Midbrain (tissue), 1 donor: ENCODE measurements around the gene UBE2E2.

Experiments used
- DNase-seq: peaks from one replicate; lab custom pipeline; 2025; lab: John Stamatoyannopoulos, UW

Gene UBE2E2

DNA sequence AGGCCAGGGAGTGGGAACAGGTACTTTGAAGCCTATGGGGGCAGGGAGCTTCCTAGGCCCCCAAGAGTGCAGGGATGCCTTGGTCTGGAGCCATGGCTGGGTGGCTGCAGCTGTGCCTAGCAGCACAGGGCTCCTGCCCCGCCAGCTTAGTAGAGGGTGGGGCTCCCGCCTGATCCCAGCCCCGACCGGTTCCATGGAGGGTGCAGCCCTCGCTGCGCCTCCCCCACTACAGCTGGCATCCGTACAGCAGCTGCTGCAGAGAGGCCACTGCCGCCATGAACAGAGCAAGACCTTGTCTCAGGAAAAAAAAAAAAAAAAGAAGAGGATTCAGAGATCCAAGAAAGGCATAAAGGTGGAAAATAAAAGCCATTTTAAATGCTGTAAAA lies 277.2 kb downstream of the UBE2E2 start:
- DNase-seq: peak; percentile 90

DNA sequence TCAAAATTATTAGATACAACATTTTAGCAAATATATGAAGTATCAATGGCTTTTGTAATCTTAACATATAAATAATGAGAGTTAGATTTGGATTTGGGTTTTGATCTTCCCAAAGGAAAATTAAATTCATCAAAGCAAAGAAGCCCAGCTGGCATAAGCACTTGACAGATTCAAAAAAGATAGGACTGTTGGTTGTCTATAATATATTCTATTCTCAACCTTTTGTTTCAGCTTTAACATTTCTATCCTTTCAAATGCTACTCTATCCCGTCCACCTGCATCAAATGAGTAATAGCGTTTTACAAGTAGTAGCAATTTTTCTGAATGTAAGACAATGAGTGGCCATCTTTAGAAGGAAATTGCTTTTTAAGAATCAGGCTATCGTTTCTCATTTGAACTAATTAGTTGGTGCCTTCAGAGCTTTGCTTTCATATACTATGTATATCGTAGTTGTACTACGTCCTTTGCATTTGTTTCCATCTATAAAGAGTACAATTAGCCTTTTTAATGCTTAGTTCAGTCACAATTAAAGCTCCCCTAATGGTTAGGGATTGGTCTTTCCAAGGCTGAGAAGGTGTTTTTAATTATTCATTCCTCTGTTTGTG lies 278.0 kb downstream of the UBE2E2 start:
- DNase-seq: peak; percentile 47

GRCh38 chr3:23481616-23482278 lies 278.6 kb downstream of the UBE2E2 start:
- DNase-seq: no peak

- DNase-seq: no peak
These were observed 281.3 kb downstream of the UBE2E2 start for GRCh38 chr3:23484386-23484785.

GRCh38 chr3:23485922-23486321 lies 282.8 kb downstream of the UBE2E2 start:
- DNase-seq: no peak

DNA sequence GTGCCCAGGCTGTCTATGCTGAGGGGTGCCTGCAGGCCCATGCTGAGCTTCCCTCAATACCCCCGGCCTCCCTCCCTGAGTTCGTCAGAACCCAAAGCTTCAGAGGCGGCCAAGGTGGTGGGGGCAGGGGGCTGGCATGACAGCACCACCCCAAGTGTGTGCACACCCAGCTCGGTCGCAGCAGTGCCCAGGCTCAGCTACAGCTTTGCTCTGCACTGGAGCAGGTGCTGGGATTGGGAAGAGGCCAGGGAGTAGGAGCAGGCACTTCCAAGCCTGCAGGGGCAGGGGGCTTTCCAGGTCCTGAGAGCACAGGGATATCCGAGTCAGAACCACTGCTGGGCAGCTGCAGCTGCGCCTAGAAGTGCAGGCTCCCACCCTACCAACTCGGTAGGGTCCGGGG lies 283.9 kb downstream of the UBE2E2 start:
- DNase-seq: no peak

GRCh38 chr3:23488618-23489017 lies 285.5 kb downstream of the UBE2E2 start:
- DNase-seq: no peak

DNA sequence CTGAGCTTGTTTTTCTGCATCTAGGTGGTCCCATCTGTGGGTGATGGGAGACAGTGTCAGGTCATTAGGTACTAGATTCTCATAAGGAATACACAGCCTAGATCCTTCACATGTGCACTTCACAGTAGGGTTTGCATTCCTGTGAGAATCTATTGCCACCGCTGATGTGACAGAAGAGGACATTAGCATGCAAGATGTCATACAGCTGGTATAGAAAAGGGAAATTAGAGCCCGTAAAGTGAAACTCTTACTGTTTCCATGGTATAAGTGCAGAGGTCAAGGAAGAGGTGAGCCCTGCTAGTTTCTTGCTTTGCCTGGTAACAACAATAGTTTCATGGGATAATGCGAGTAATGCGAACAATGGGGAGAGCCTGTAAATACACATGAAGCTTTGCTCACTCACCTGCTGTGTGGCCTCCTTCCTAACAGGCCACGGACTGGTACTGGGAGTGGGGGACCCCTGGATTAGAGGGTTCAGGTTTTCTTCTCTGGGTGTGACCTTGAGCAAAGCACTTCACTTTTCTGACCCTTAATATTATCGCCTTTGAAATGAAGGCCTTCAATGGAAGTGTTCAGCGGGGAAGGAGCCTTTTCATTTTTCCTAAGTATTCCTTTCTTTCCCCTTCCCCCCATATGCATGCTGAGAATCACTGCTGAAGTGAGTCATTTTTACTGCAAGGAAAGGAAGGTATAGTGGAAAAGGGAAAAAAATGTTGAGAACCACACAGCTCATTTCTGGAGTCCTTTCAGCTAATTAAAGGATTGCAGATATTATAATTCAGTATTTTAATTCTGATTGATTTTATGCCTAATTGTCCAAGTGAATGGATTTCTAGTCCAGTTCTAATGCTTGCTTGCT lies 286.4 kb downstream of the UBE2E2 start:
- DNase-seq: no peak

DNA sequence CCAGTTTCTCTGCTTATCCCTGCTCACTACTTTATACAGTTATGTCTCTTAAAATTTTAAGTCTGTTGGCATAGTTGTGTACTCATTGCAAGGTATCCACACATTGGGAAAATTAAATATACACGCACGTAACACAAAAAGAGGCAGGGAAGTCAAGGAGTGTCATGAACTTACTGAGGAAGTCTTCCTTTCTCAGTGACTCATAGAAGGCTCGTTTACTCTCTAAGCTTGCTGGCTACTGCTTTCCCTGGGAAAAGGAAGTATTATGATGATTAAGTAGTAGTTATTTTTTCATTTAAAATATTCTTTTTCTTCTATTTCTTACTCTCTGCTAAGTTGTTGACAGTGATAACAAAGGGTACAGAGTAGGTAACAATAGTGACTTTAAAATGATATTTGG lies 287.3 kb downstream of the UBE2E2 start:
- DNase-seq: no peak

DNA sequence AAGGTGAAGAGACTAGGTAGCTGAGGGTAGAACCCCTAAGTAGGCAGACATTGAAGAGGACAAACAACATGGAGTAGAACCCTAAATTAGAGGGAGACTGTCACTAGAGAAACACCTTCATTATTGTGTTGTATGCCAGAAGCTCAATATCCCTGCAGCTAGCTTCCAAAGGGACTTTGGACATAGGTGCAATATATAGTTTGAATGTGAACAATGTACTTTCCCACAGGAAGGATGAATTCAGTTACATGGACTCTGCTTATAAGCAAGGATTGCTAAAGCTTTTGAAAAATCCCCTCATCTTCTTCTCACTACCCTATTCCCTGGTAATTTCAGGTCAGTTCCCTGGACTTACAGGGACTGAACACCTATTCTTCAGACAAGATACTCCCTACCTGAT lies 288.9 kb downstream of the UBE2E2 start:
- DNase-seq: no peak

GRCh38 chr3:23493889-23494288 lies 290.8 kb downstream of the UBE2E2 start:
- no peak for DNase-seq

GRCh38 chr3:23494967-23495366 lies 291.8 kb downstream of the UBE2E2 start:
- DNase-seq: no peak

- no peak for DNase-seq
These were observed 292.4 kb downstream of the UBE2E2 start for GRCh38 chr3:23495507-23495906.

- no peak for DNase-seq
These were observed 293.0 kb downstream of the UBE2E2 start for GRCh38 chr3:23496165-23496564.

- DNase-seq: no peak
These were observed 294.0 kb downstream of the UBE2E2 start for GRCh38 chr3:23497156-23497555.

DNA sequence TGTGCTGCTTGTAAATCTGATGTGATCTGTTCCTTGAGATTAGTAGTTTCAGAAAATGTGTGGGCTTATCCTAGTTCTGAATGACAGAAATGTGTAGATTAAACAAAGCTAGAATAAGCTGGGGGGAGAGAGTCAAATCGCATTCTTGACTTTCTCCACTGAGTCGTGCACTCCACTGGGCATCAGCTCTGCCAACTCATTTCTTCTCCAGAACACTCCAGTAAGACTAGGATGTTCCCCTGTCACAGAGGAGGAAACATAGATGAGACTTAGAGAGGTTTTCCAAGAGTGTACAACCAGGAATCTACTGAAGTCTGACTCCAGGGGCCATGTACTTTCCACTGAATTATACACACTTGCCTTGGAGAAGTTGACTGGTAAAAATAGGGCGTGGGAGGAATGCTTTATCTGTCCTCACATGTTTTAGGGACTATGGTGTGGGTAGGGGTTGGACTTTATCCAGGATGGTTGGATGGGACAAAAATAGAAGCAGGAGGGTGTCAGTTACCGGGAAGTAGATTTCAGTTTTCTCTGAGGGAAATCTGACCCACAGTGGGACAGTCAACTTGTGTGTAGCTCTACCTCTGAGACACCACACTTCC lies 298.2 kb downstream of the UBE2E2 start:
- DNase-seq: no peak

GRCh38 chr3:23508464-23508863 lies 305.3 kb downstream of the UBE2E2 start:
- no peak for DNase-seq

DNA sequence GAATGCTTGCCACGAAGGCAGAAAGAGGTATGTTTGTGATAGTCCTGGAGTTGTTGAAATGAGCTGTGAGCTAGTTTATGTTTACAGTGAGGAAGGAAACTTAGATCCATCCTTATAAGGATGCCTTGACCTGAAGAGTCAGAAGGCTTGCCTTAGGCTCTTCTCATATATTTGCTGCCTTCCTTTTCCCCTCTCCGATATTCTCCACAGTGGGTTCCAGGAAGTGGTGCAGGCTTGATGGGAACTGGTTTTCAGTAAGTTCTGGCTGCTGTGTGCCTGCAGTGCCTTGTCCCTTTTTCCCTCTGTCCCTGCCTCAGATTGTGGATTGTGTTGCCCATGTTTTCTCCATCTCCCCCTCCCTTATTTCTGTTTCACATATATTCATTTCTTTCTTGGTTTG lies 315.3 kb downstream of the UBE2E2 start:
- DNase-seq: no peak

GRCh38 chr3:23519314-23520208 lies 316.4 kb downstream of the UBE2E2 start:
- DNase-seq: no peak

DNA sequence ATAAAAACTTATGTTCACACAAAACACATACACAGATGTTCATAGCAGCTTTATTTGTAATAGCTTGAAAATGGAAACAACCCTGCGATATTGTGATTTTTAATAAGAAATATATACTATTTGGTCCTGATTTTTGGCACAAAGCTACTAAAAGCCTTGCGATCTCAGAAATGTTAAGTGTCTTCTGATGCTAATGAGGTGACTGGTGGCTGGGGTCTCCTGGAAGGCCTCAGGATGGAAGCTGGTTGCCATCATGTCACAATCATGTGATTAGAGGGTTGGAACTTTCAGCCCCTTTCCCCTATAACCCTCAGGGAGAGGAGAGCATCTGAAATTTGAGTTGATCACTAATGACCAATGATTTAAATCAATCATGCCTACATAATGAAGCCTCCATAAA lies 324.2 kb downstream of the UBE2E2 start:
- DNase-seq: no peak

- no peak for DNase-seq
These were observed 330.5 kb downstream of the UBE2E2 start for GRCh38 chr3:23533596-23533995.

DNA sequence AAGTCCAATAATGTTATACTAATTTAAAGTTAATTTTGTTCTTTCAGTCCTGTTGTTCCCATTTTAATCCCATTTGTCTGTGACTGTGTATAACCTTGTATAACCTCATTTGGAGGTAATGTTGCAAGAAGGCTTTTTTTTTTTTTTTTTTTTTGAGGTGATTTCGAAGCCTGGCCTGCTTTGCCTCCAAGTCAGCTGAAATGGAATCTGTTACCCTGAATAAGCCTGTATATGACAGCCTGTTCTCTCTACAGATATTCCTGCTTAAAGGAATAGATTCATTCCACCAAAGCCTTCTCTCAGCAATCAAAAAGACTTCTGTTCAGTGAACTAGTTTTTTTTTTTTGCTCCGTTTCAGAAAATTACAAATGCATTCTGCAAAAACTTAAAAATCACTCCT lies 330.9 kb downstream of the UBE2E2 start:
- DNase-seq: no peak
